K562 (cell line): ENCODE measurements around the gene ACTN3. TPM values are rescaled to one million over a fixed set of nuclear protein-coding genes. Genes with fewer than 3 reads are reported as not detected.

Experiments
- CHCHD3 ChIP-seq: fragments of 250-450 bp; sonication (Bioruptor Pico); IDR thresholded peaks from 2 replicates; pipeline ENCODE4 v2.1.2; 2022; ENCODE audit warnings: mild to moderate bottlenecking
- CHD4 ChIP-seq: fragments of 200-600 bp; sonication (generic); IDR thresholded peaks from 3 replicates; pipeline ENCODE4 v1.6.1; 2012; ENCODE audit warnings: low read depth, mild to moderate bottlenecking, mixed read lengths, low read length, inconsistent platforms; ENCODE audit not compliant: insufficient read depth, insufficient replicate concordance, poor library complexity, severe bottlenecking
- DACH1 ChIP-seq: fragments of 450-650 bp; IDR thresholded peaks from 2 replicates; pipeline ENCODE4 v1.6.1; 2018; ENCODE audit not compliant: partially characterized antibody
- EGR1 ChIP-seq: fragments of 450-650 bp; conservative IDR thresholded peaks from 2 replicates; pipeline ENCODE4 v1.6.1; 2017; ENCODE audit warnings: mild to moderate bottlenecking
- FOS ChIP-seq: IDR thresholded peaks from 3 replicates; pipeline ENCODE4 v1.6.1; 2011; ENCODE audit not compliant: insufficient read length; ENCODE audit errors: extremely low read depth
- GTF3C2 ChIP-seq: IDR thresholded peaks from 3 replicates; pipeline ENCODE4 v1.6.1; 2011; ENCODE audit warnings: borderline replicate concordance, mild to moderate bottlenecking, moderate library complexity; ENCODE audit not compliant: insufficient read length; ENCODE audit errors: extremely low read depth
- JUND ChIP-seq, 2 experiments: IDR thresholded peaks; 2 replicates in 1 of 2; 3 replicates in 1 of 2; pipeline ENCODE4 v1.6.1; 2011; ENCODE audit warnings: borderline replicate concordance in 2 of 2, low read depth in 2 of 2, low read length in 2 of 2, improper control_type of control experiment in 1 of 2, missing biosample characterization in 1 of 2, missing genetic modification characterization in 1 of 2, missing genetic modification reagents in 1 of 2
- KLF10 ChIP-seq: fragments of 250-450 bp; sonication (Bioruptor Pico); IDR thresholded peaks from 2 replicates; pipeline ENCODE4 v1.6.1; 2021; ENCODE audit warnings: matching md5 sums
- MAX ChIP-seq: sonication (generic); formaldehyde crosslinking; IDR thresholded peaks from 2 replicates; pipeline ENCODE4 v1.9.0; 2022; ENCODE audit warnings: mild to moderate bottlenecking, missing genetic modification reagents
- MCM7 ChIP-seq, 2 experiments: fragments of 450-650 bp; IDR thresholded peaks; 2 replicates each; pipeline ENCODE4 v1.6.1; 2016 to 2018
- MYBL2 ChIP-seq, 2 experiments: fragments of 450-650 bp in 1 of 2; sonication (generic) in 1 of 2; formaldehyde crosslinking in 1 of 2; IDR thresholded peaks; 2 replicates each; pipeline versions ENCODE4 v1.6.1 to v1.8.1; 2017 to 2022; ENCODE audit warnings: borderline replicate concordance in 1 of 2, inconsistent platforms in 1 of 2, low read depth in 1 of 2, mild to moderate bottlenecking in 1 of 2, missing genetic modification reagents in 1 of 2, moderate library complexity in 1 of 2
- NRF1 ChIP-seq, 2 experiments: fragments of 450-650 bp; IDR thresholded peaks in 1 of 2; conservative IDR thresholded peaks in 1 of 2; 2 replicates each; pipeline ENCODE4 v1.6.1; 2014; ENCODE audit warnings: mild to moderate bottlenecking in 2 of 2
- POLR2AphosphoS2 ChIP-seq: IDR thresholded peaks from 2 replicates; pipeline ENCODE4 v1.6.1; 2012; ENCODE audit warnings: low read length, improper control_type of control experiment
- PYGO2 ChIP-seq: fragments of 450-650 bp; IDR thresholded peaks from 2 replicates; pipeline ENCODE4 v1.6.1; 2016; ENCODE audit warnings: mild to moderate bottlenecking, missing genetic modification characterization, moderate library complexity, missing compliant biosample characterization
- RBM22 ChIP-seq: fragments of 200-400 bp; formaldehyde crosslinking; IDR thresholded peaks from 2 replicates; pipeline ENCODE4 v1.6.1; 2018; ENCODE audit warnings: low read length, low read depth; ENCODE audit not compliant: poor library complexity, severe bottlenecking
- SP2 ChIP-seq: IDR thresholded peaks from 2 replicates; pipeline ENCODE4 v1.6.1; 2011; ENCODE audit warnings: mild to moderate bottlenecking, low read depth, low read length, moderate library complexity; ENCODE audit not compliant: poor library complexity, severe bottlenecking; ENCODE audit errors: extremely low read depth
- TRIM28 ChIP-seq: fragments of 450-650 bp; IDR thresholded peaks from 2 replicates; pipeline ENCODE4 v1.6.1; 2017
- ZNF316 ChIP-seq: fragments of 450-650 bp; IDR thresholded peaks from 2 replicates; pipeline ENCODE4 v1.6.1; 2016
- ZNF764 ChIP-seq: fragments of 250-450 bp; sonication (Bioruptor Pico); IDR thresholded peaks from 2 replicates; pipeline ENCODE4 v1.4.0; 2020; ENCODE audit warnings: low read depth, mild to moderate bottlenecking, moderate library complexity
- ZZZ3 ChIP-seq: fragments of 450-650 bp; IDR thresholded peaks from 2 replicates; pipeline ENCODE4 v1.6.1; 2016; ENCODE audit warnings: antibody characterized with exemption, mild to moderate bottlenecking, moderate library complexity
- polyA plus RNA-seq, 8 experiments: library from polyadenylated mRNA; depleted of rRNA in 4 of 8; stranded (reverse) in 5 of 8; unstranded in 3 of 8; fragments of >200 nt; fragmentation: Nextera tagmentation in 2 of 8; fragmentation: Illumina TruSeq in 1 of 8; extraction: Ambion mirVana in 2 of 8; extraction: Trizol in 1 of 8; gene quantifications; 2 replicates each; pipeline versions ENCODE4 v1.2.1 to v1.2.3, GENCODE V29; 2011 to 2014; ENCODE audit warnings: inconsistent platforms in 1 of 8, missing spikeins in 1 of 8
- total RNA-seq, 7 experiments: library from RNA; depleted of rRNA in 6 of 7; stranded (reverse); fragments of >200 nt in 6 of 7; fragmentation: Illumina TruSeq in 2 of 7; extraction: Trizol in 2 of 7; gene quantifications; 2 replicates each; pipeline versions ENCODE4 v1.2.1 to v1.2.3, GENCODE V29; 2011 to 2021; ENCODE audit warnings: low replicate concordance in 1 of 7

The ACTN3 gene
- total and polyA plus RNA-seq, 9 of the 15 experiments (the other 6 are each of a cell fraction or from before 2014, with no cell fraction given) = not detected

GRCh38 chr11:66510271-66510989 is 36.3 kb upstream of the ACTN3 start, which contains the start of gene BBS1 (continued):
- peak; percentile 99 for TF ChIP-seq RBM22
- TF ChIP-seq ZNF316 = no peak
- no peak for TF ChIP-seq ZZZ3
- no peak for TF ChIP-seq CHCHD3 (CRISPR knock-in tag)
- TF ChIP-seq JUND (IDR thresholded peaks at IDR 0.05; ENCODE audit: borderline replicate concordance, low read depth, low read length) = peak; percentile 64
- TF ChIP-seq JUND (tag; IDR thresholded peaks at IDR 0.05; ENCODE audit: borderline replicate concordance, low read depth, low read length) = peak; percentile 12; the same call in 1 of the 3 replicates
- no peak for TF ChIP-seq FOS
- no peak for TF ChIP-seq KLF10 (CRISPR knock-in tag)
- peak; percentile 75; the same call in 1 of the 2 replicates for TF ChIP-seq POLR2AphosphoS2
- TF ChIP-seq CHD4 = no peak
- no peak for TF ChIP-seq ZNF764
- peak; percentile 57; the same call in 1 of the 2 replicates for TF ChIP-seq TRIM28
- TF ChIP-seq GTF3C2 = no peak
- TF ChIP-seq MCM7 (IDR thresholded peaks at IDR 0.05) = no peak
- no peak for TF ChIP-seq DACH1
- peak; percentile 20 to 40; a peak in 2 of 4 replicates for TF ChIP-seq NRF1 (conservative IDR thresholded peaks at IDR 0.05 in 1 of 2, IDR thresholded peaks at IDR 0.05 in 1 of 2)
- no peak for TF ChIP-seq SP2
- no peak for TF ChIP-seq PYGO2 (tag)
- TF ChIP-seq MAX (CRISPR knock-in tag) = peak; percentile 60; the same call in 1 of the 2 replicates
- 0 out of 2 replicates have a peak, but pooled peaks have one; percentile 11 for TF ChIP-seq EGR1
- no peak for TF ChIP-seq MYBL2 (IDR thresholded peaks at IDR 0.05; ENCODE audit: low read depth)
- no peak for TF ChIP-seq MYBL2 (CRISPR knock-in tag; IDR thresholded peaks at IDR 0.05; ENCODE audit: borderline replicate concordance)
